Endothelial cell of umbilical vein (primary cell): ENCODE data around the gene GPR82. TPM values are rescaled to one million over a fixed set of nuclear protein-coding genes. Genes with fewer than 3 reads are reported as not detected.

Source experiments
- BruUV-seq: library from RNA; stranded (reverse); fragments of 400-500 nt; replicated peaks from 2 replicates; lab custom pipeline; 2021; lab: Mats Ljungman, UMichigan
- CTCF ChIA-PET: fragments of 300-600, 350-600 bp; sonication (Branson Sonifier 250); formaldehyde crosslinking; loops from one replicate; lab custom pipeline; 2021; ENCODE audit warnings: antibody characterized with exemption, inconsistent platforms; lab: Charles Lee
- POLR2A ChIA-PET: fragments of 300-600, 350-600 bp; sonication (Branson Sonifier 250); formaldehyde crosslinking; loops from one replicate; lab custom pipeline; 2021; ENCODE audit warnings: antibody characterized with exemption, inconsistent platforms; lab: Charles Lee
- DNase-seq: peaks from one replicate; pipeline ENCODE4 v3.0.0-alpha.2; 2011; ENCODE audit warnings: low read depth, low spot score
- FAIRE-seq: peaks from 2 replicates; lab custom pipeline; 2011; peaks lifted over from hg19 to GRCh38; lab: Jason Lieb, UNC
- H2AFZ ChIP-seq: 2 replicates; pipeline ENCODE4 v1.6.0; 2012; ENCODE audit warnings: low read depth, low read length, control low read depth, inconsistent platforms
- H3K27ac ChIP-seq: 2 replicates; pipeline ENCODE4 v1.5.1; 2011; ENCODE audit warnings: low read depth, mild to moderate bottlenecking, control low read depth, low read length, moderate library complexity; ENCODE audit not compliant: insufficient read depth
- H3K27me3 ChIP-seq, 2 experiments: 2 replicates each; pipeline versions ENCODE4 v1.6.0 to v1.6.1; 2011; ENCODE audit warnings: low read length in 2 of 2, mixed read lengths in 1 of 2; ENCODE audit not compliant: control insufficient read depth in 2 of 2, insufficient read depth in 2 of 2
- H3K36me3 ChIP-seq, 2 experiments: 2 replicates in 1 of 2; 3 replicates in 1 of 2; pipeline ENCODE4 v1.5.1; 2011; ENCODE audit warnings: low read length in 2 of 2, mild to moderate bottlenecking in 1 of 2, moderate library complexity in 1 of 2; ENCODE audit not compliant: control insufficient read depth in 2 of 2, insufficient read depth in 2 of 2; ENCODE audit errors: extremely low read depth in 1 of 2
- H3K4me1 ChIP-seq: 3 replicates; pipeline ENCODE4 v1.5.1; 2011; ENCODE audit warnings: mild to moderate bottlenecking, low read length; ENCODE audit not compliant: control insufficient read depth, insufficient read depth; ENCODE audit errors: extremely low read depth
- H3K4me2 ChIP-seq: 2 replicates; pipeline ENCODE4 v1.6.1; 2011; ENCODE audit warnings: low read length, control low read depth, mixed read lengths; ENCODE audit not compliant: insufficient read depth
- H3K4me3 ChIP-seq, 3 experiments: fragments of 200-600 bp in 1 of 3; sonication (generic), shearing (Covaris generic) in 1 of 3; replicated peaks in 1 of 3; 2 replicates each; pipeline ENCODE4 v1.5.1; 2011 to 2016; ENCODE audit warnings: control low read depth in 3 of 3, low read length in 3 of 3, mild to moderate bottlenecking in 2 of 3, inconsistent platforms in 1 of 3, low read depth in 1 of 3, moderate library complexity in 1 of 3; ENCODE audit not compliant: insufficient read depth in 1 of 3
- H3K79me2 ChIP-seq: 2 replicates; pipeline ENCODE4 v1.6.0; 2012; ENCODE audit warnings: low read length, inconsistent platforms; ENCODE audit not compliant: control insufficient read depth, insufficient read depth
- H3K9ac ChIP-seq: replicated peaks from 2 replicates; pipeline ENCODE3; 2011; ENCODE audit warnings: low read length, control low read depth; ENCODE audit not compliant: insufficient read depth; ENCODE audit errors: extremely low read depth
- H3K9me1 ChIP-seq: replicated peaks from 3 replicates; pipeline ENCODE4 v1.6.0; 2011; ENCODE audit warnings: mild to moderate bottlenecking, low read length; ENCODE audit not compliant: control insufficient read depth, insufficient read depth; ENCODE audit errors: extremely low read depth
- H3K9me3 ChIP-seq: replicated peaks from 2 replicates; pipeline ENCODE4 v1.5.1; 2012; ENCODE audit warnings: low read length, inconsistent platforms; ENCODE audit not compliant: control insufficient read depth, insufficient read depth
- H4K20me1 ChIP-seq: replicated peaks from 2 replicates; pipeline ENCODE3; 2011; ENCODE audit warnings: mild to moderate bottlenecking, low read length; ENCODE audit not compliant: control insufficient read depth, insufficient read depth; ENCODE audit errors: extremely low read depth
- CTCF ChIP-seq, 2 donors: IDR thresholded peaks; 1 replicate in 1 of 2; 2 replicates in 1 of 2; pipeline ENCODE4 v1.5.1; 2011; ENCODE audit warnings: low read length in 2 of 2, mild to moderate bottlenecking in 2 of 2, moderate library complexity in 2 of 2, control low read depth in 1 of 2, inconsistent platforms in 1 of 2, low read depth in 1 of 2; ENCODE audit not compliant: insufficient read depth in 1 of 2; ENCODE audit errors: extremely low read depth in 1 of 2
- EZH2 ChIP-seq: IDR thresholded peaks from 2 replicates; pipeline ENCODE4 v1.6.1; 2012; ENCODE audit warnings: borderline replicate concordance, low read depth, mild to moderate bottlenecking, moderate library complexity, low read length, inconsistent platforms; ENCODE audit not compliant: severe bottlenecking
- FOS ChIP-seq: IDR thresholded peaks from 2 replicates; pipeline ENCODE4 v1.6.1; 2011; ENCODE audit warnings: mild to moderate bottlenecking, low read length, moderate library complexity, borderline replicate concordance; ENCODE audit not compliant: insufficient read depth
- GATA2 ChIP-seq: IDR thresholded peaks from 2 replicates; pipeline ENCODE4 v1.7.0; 2011; ENCODE audit warnings: low read depth, mild to moderate bottlenecking, moderate library complexity, mixed read lengths, low read length; ENCODE audit not compliant: insufficient read length, insufficient read depth
- JUN ChIP-seq: IDR thresholded peaks from 2 replicates; pipeline ENCODE4 v1.6.1; 2011; ENCODE audit warnings: borderline replicate concordance, low read depth; ENCODE audit not compliant: insufficient read length, insufficient read depth
- MAX ChIP-seq: IDR thresholded peaks from 2 replicates; pipeline ENCODE4 v1.6.1; 2011; ENCODE audit not compliant: insufficient read depth, insufficient read length
- MYC ChIP-seq: IDR thresholded peaks from one replicate; pipeline ENCODE4 v1.6.1; 2011; ENCODE audit warnings: mild to moderate bottlenecking, low read depth, low read length
- POLR2A ChIP-seq: IDR thresholded peaks from 2 replicates; pipeline ENCODE4 v1.6.1; 2012; ENCODE audit warnings: low read depth, mild to moderate bottlenecking, control low read depth, low read length
- POLR2AphosphoS5 ChIP-seq: IDR thresholded peaks from 2 replicates; pipeline ENCODE4 v1.6.1; 2012; ENCODE audit warnings: low read depth, mild to moderate bottlenecking, control low read depth, low read length, moderate library complexity; ENCODE audit not compliant: insufficient read depth
- dilution Hi-C: fragments of 300-500 bp; cut with MboI; formaldehyde crosslinking; loops from one replicate; pipeline ENCODE4 v1.15.0; 2019; ENCODE audit warnings: low sequenced_read_pairs; ENCODE audit not compliant: extremely low pct_ligation_motif_present
- intact Hi-C: fragments of 100-400 bp; cut with micrococcal nuclease; formaldehyde crosslinking; loops from one replicate; pipeline ENCODE4 v1.10.0; 2022
- polyA plus RNA-seq, 4 experiments: library from polyadenylated mRNA; depleted of rRNA in 3 of 4; stranded (reverse) in 3 of 4; unstranded in 1 of 4; fragments of >200 nt; gene quantifications; 2 replicates each; pipeline versions ENCODE4 v1.2.1 to v1.2.3, GENCODE V29; 2011 to 2012; ENCODE audit warnings: missing spikeins in 1 of 4
- total RNA-seq: library from RNA; stranded (reverse); gene quantifications from 2 replicates; pipeline ENCODE4 v1.2.3, GENCODE V29; 2021

GPR82 gene
- total and polyA plus RNA-seq, 2 donors (not counting 3 experiments of a cell fraction or from before 2014, with no cell fraction given), result not detected

- H3K27ac ChIP-seq, result no peak overlapping the region
- no peaks in the 10 kb centered on the region for H3K79me2 ChIP-seq
- H3K36me3 ChIP-seq, result no peaks in the 10 kb centered on the region
- intact Hi-C loops (no loop called here), dilution Hi-C loops (no loop called here)
- no peak overlapping the region for H2AFZ ChIP-seq
- H3K9me3 ChIP-seq, result no peaks in the 10 kb centered on the region
- FAIRE-seq (no peak), DNase-seq (no peak)
- H3K4me1 ChIP-seq, result no peaks in the 10 kb centered on the region
- no peak overlapping the region for H3K4me3 ChIP-seq
- ChIA-PET POLR2A (no interaction called here), CTCF (no interaction called here)
- no peaks in the 10 kb centered on the region for H3K27me3 ChIP-seq
- H3K4me2 ChIP-seq, result no peak overlapping the region
- H4K20me1 ChIP-seq, result no peaks in the 10 kb centered on the region
- H3K9ac ChIP-seq, result no peak overlapping the region
- BruUV-seq, result no TSS peak
- H3K9me1 ChIP-seq, result no peaks in the 10 kb centered on the region
- TF ChIP-seq POLR2A (no peak), MAX (no peak), JUN (no peak), EZH2 (no peak), FOS (no peak), GATA2 (no peak), MYC (no peak), CTCF (IDR thresholded peaks at IDR 0.05; ENCODE audit: extremely low read depth in 1 of 2, insufficient read depth in 1 of 2, low read depth in 1 of 2, low read length in 2 of 2) (no peak), POLR2AphosphoS5 (no peak)
Observed at GRCh38 chrX:41693024-41693423, 31.0 kb upstream of the GPR82 start.
